ENCODE measurements around the gene MPL.

The MPL gene

GRCh38 chr1:43357251-43357650 is 19.6 kb downstream of the MPL start:
- in situ Hi-C loops (cut with HindIII; ENCODE audit: low pct_unique_long_range_greater_than_20kb, low sequenced_read_pairs), result no loop called here
- TF ChIP-seq JUND (IDR thresholded peaks at IDR 0.05; ENCODE audit: low read depth), result no peak
- no peak for DNase-seq (ENCODE audit: low read depth in 1 of 2, low spot score in 1 of 2)

GRCh38 chr1:43358121-43358745 is 20.6 kb downstream of the MPL start:
- no peak for TF ChIP-seq JUND (IDR thresholded peaks at IDR 0.05; ENCODE audit: low read depth)
- DNase-seq (ENCODE audit: low read depth in 1 of 2, low spot score in 1 of 2), result peak in 1 of 2 experiments; percentile 45
- in situ Hi-C loops (cut with HindIII; ENCODE audit: low pct_unique_long_range_greater_than_20kb, low sequenced_read_pairs), result no loop called here

DNA sequence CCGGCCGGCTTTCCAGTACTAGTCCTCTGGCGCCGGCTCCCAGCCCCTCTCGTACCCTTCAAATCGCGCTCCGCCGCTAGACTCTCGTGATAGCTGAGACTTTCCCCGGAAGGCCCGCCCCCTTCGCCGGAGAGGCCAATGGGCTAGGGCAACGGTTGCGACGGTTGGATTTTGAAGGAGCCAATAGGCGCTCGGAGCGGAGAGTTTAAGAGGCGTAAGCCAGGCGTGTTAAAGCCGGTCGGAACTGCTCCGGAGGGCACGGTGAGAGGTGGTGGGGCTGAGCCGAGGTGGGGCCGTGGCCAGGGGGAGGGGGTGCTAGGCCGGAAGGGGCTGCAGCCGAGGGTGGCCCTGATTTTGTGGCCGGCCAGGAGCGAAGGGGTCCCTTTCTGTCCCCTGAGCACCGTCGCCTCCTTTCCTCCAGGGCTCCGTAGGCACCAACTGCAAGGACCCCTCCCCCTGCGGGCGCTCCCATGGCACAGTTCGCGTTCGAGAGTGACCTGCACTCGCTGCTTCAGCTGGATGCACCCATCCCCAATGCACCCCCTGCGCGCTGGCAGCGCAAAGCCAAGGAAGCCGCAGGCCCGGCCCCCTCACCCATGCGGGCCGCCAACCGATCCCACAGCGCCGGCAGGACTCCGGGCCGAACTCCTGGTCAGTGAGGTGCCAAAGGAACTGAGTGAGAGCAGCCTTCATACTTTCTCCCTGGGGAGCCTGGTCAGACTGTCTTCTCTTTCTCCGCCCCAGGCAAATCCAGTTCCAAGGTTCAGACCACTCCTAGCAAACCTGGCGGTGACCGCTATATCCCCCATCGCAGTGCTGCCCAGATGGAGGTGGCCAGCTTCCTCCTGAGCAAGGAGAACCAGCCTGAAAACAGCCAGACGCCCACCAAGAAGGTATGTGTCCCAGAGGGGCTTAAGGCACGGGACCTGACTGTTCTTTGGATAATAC is 21.4 kb downstream of the MPL start, which contains the start of gene CDC20:
Gene CDC20 (plus strand): TSS at position 236 of the 948 bp plus-strand sequence. CDS start 235 bp downstream, at position 471.
- DNase-seq (ENCODE audit: low read depth in 1 of 2, low spot score in 1 of 2), result peak; percentile 73 to 97
- in situ Hi-C loops (cut with HindIII; ENCODE audit: low pct_unique_long_range_greater_than_20kb, low sequenced_read_pairs), result no loop called here
- TF ChIP-seq JUND (IDR thresholded peaks at IDR 0.05; ENCODE audit: low read depth), result no peak

GRCh38 chr1:43359696-43360095 is 22.1 kb downstream of the MPL start:
- TF ChIP-seq JUND (IDR thresholded peaks at IDR 0.05; ENCODE audit: low read depth), result no peak

GRCh38 chr1:43360616-43361015 is 23.0 kb downstream of the MPL start:
- DNase-seq (ENCODE audit: low read depth in 1 of 2, low spot score in 1 of 2), result no peak
- no peak for TF ChIP-seq JUND (IDR thresholded peaks at IDR 0.05; ENCODE audit: low read depth)
- in situ Hi-C loops (cut with HindIII; ENCODE audit: low pct_unique_long_range_greater_than_20kb, low sequenced_read_pairs), result no loop called here

More at GRCh38 chr1:43359696-43360095, 22.1 kb downstream of the MPL start:
- DNase-seq (ENCODE audit: low read depth in 1 of 2, low spot score in 1 of 2), result no peak
- in situ Hi-C loops (cut with HindIII; ENCODE audit: low pct_unique_long_range_greater_than_20kb, low sequenced_read_pairs), result no loop called here

DNA sequence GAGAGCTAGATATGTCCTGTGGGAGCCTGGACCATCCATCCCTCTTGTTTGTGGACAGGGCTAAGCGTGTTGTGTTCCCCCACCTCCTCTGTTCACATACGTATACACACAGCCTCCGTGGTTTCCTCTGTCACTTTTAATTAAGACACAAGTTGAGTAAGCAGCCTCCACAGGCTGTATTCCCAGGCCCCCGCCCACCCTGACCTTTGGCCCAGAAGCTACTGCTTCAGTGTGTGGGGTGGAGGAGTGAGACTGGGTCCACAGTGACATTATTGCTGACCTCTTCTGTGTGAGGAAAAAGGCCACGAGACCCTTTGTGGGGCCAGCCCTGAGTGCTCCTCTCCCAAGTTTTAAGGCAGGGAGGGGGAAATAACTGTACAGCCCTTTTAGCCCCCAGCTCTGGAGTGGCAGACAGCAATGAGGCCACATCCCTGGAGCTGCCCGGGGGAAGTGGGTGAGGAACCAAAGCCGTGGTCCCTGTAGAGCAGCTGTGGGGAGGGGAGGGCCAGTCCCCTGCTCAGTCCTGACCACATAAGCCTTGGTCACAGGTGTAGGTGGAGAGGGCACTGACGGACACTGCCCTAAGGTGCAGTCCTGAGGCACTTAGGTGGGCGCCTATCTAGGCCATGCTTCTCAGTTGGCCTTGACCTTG is 25.8 kb downstream of the MPL start:
- peak in 1 of 2 experiments; percentile 31 for DNase-seq (ENCODE audit: low read depth in 1 of 2, low spot score in 1 of 2)
- no peak for TF ChIP-seq JUND (IDR thresholded peaks at IDR 0.05; ENCODE audit: low read depth)
- in situ Hi-C loops (cut with HindIII; ENCODE audit: low pct_unique_long_range_greater_than_20kb, low sequenced_read_pairs), result no loop called here

- in situ Hi-C loops (cut with HindIII; ENCODE audit: low pct_unique_long_range_greater_than_20kb, low sequenced_read_pairs), result no loop called here
- no peak for TF ChIP-seq JUND (IDR thresholded peaks at IDR 0.05; ENCODE audit: low read depth)
- DNase-seq (ENCODE audit: low read depth in 1 of 2, low spot score in 1 of 2), result no peak
These were observed 26.4 kb downstream of the MPL start for GRCh38 chr1:43363935-43364525.

- no peak for TF ChIP-seq JUND (IDR thresholded peaks at IDR 0.05; ENCODE audit: low read depth)
- in situ Hi-C loops (cut with HindIII; ENCODE audit: low pct_unique_long_range_greater_than_20kb, low sequenced_read_pairs), result no loop called here
- no peak for DNase-seq (ENCODE audit: low read depth in 1 of 2, low spot score in 1 of 2)
These were observed 28.1 kb downstream of the MPL start for GRCh38 chr1:43365678-43366077.

GRCh38 chr1:43366179-43366578 is 28.6 kb downstream of the MPL start:
- no peak for TF ChIP-seq JUND (IDR thresholded peaks at IDR 0.05; ENCODE audit: low read depth)
- DNase-seq (ENCODE audit: low read depth in 1 of 2, low spot score in 1 of 2), result peak; percentile 47 to 84
- in situ Hi-C loops (cut with HindIII; ENCODE audit: low pct_unique_long_range_greater_than_20kb, low sequenced_read_pairs), result no loop called here

DNA sequence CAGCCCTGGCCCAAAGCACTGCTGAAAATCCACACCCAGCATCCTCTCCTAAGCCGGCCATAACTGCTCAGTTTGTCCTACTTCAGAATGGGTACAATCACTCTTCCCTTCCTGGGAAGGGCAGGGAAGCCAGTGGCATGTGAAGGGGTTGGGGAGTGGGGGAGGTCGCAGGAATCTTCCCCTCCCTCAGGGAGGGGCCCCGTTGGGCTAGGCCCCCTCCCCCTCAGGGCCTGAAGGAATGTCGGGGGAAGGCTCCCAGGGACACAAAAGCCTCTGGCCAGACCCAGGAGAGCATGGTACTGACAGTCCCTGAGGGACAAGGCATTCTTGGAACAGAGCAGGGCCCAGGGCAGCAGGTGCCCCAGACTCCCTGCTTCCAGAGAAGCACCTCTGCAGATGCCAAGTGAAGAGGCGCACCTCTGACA is 29.0 kb downstream of the MPL start:
- in situ Hi-C loops (cut with HindIII; ENCODE audit: low pct_unique_long_range_greater_than_20kb, low sequenced_read_pairs), result no loop called here
- no peak for TF ChIP-seq JUND (IDR thresholded peaks at IDR 0.05; ENCODE audit: low read depth)
- peak in 1 of 2 experiments; percentile 32 for DNase-seq (ENCODE audit: low read depth in 1 of 2, low spot score in 1 of 2)

GRCh38 chr1:43367026-43367903 is 29.6 kb downstream of the MPL start:
- DNase-seq (ENCODE audit: low read depth in 1 of 2, low spot score in 1 of 2), result peak; percentile 21 to 81
- TF ChIP-seq JUND (IDR thresholded peaks at IDR 0.05; ENCODE audit: low read depth), result no peak
- in situ Hi-C loops (cut with HindIII; ENCODE audit: low pct_unique_long_range_greater_than_20kb, low sequenced_read_pairs), result no loop called here

Measured in T47D (cell line).